Hippocampal formation (tissue), 2 donors: Measurements from ENCODE around the gene BMP2.

Experiments used
- DNase-seq, 2 donors: peaks; one replicate each; lab custom pipeline; 2025; lab: John Stamatoyannopoulos, UW

BMP2 gene

DNA sequence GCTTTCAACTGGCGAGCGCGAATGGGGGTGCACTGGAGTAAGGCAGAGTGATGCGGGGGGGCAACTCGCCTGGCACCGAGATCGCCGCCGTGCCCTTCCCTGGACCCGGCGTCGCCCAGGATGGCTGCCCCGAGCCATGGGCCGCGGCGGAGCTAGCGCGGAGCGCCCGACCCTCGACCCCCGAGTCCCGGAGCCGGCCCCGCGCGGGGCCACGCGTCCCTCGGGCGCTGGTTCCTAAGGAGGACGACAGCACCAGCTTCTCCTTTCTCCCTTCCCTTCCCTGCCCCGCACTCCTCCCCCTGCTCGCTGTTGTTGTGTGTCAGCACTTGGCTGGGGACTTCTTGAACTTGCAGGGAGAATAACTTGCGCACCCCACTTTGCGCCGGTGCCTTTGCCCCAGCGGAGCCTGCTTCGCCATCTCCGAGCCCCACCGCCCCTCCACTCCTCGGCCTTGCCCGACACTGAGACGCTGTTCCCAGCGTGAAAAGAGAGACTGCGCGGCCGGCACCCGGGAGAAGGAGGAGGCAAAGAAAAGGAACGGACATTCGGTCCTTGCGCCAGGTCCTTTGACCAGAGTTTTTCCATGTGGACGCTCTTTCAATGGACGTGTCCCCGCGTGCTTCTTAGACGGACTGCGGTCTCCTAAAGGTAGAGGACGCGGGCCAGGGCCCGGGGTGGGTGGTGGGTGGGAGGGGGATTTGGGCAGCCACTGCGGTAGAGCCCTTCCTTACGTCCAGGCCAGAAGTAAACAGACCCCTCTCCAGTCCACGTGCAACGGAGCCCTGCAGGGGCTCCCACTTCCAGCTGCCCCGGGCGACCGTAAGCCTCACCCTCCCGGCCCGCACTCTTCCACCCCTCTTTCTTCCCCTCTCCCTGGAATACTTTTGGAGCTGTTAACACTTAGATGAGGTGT is 998 bp downstream of the BMP2 start:
- no peak for DNase-seq

GRCh38 chr20:6769903-6770785 is 2.7 kb downstream of the BMP2 start:
- DNase-seq = no peak

DNA sequence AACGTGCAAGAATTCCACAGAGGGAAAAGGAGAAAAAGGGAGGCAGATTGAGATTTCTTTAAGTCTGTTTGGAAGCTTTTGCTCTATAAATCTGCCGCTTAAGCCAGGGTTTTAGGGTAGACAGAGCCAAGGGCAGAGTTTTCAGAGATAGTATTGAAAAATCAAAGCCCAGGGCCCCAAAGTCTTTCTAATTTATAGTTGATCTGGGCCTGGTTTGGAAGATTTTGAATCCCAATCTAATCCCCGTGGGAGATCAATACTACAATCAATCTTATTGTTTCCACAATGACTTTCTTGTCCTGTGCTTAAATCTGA is 3.3 kb downstream of the BMP2 start:
- DNase-seq = no peak

DNA sequence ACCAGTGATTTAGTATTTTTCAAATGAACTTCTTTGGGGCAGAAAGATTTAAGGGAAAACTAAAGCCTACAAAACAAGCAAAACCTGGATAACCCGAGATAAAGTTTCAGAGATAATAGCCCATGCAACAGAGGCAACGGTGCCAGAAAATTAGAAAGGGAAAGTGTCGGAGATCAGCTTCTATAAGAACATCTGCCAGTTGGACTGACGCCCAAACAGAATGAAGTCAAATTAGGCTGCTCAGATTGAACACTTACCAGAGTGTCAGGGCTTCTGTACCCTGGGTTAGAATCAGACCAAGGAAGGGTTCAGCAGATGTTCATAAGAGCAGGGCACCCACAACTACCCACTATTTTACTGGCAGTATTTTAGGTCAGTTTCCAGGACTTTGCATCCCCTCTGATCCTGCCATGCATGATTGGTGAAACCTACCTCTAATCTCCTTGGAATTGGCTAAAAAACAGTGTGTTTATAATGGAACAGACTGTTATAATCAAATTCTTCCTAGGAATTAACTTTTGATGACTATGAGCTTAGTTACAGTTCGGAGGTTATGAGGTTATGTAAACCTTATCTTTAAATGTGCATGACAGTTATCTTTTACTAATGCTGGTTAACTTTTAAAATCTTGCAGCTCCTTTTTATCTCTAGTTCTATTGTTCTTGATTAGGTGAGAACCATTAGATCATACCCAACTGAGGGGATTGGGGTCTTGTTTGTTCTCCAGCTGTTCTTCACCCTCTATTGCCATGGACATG is 13.1 kb downstream of the BMP2 start:
- DNase-seq = no peak

DNA sequence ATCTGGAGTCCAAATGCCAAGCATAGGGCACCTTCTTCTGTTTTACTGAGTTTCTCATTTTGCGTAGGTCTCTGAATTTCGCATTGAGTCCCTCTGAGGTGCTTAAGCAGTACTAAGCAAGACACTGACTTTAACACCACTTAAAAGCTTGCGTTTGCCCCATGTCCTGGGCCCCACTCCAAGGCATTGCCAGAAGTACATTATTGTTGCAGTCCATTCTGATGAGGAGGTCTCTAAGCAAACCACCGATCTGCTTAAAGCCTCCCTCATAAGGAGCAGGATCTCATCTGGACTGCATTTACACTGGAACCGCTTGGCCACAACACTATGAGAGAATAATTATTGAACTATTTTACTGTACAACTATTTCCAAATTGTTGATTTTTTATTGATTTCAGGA is 16.3 kb downstream of the BMP2 start:
- no peak for DNase-seq

- DNase-seq = no peak
Observed at GRCh38 chr20:6784210-6784631, 16.7 kb downstream of the BMP2 start.

DNA sequence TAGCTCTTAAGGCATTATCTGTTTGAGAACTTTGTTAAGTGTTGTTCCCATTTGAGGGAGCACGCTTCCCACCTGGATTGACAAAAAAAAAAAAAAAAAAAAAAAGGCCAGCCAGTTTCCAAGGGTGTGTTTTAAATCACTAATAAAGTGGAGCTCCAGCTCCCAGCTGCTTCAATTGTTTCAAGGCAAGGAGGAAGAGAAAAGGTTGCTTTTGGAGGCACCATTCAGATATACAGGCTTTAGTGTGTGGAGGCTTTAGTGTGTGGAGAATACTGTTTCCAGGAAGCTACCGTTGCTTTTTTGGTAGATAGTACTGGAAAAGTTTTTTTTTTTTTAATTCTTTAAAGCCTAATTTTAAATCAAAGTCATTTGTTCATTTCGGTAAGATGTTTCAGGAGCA is 17.3 kb downstream of the BMP2 start:
- no peak for DNase-seq

DNA sequence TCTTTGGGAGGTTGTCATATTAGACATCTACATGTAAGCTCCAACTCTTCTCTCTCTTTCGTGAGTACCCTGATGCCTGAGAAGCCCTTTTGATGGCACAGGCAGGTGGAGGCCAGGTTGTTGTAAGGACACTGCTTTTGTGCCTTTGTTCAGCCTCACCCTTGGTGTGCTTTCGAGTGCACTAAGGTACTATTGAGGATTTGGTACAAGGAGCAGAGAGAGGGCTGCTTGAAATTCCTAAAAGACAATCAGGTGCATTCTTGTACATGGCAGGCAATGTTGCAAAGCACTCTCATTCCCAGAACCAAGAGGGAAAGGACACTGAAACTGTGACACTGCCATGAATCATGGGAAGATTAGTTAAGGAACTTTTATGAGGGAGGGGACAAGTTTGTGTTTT is 19.1 kb downstream of the BMP2 start:
- no peak for DNase-seq

DNA sequence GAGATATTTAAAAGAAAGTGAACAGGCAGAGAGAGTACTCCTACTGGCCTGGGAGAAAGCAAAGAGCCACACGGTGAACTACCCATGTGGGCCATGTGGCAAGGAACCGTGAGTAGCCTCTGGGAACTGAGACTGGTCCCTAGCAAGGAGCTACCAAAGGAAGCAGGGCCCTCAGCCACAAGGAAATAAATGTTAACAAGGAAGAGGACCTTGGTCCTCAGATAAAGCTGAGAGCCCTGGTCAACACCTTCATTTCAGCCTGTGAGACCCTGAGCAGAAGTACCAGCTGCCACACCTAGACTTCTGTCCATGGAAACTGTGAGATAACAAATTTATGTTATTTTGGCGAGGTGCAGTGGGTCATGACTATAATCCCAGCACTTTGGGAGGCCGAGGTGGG is 25.3 kb downstream of the BMP2 start:
- DNase-seq = no peak

- DNase-seq = peak in 1 of 2 donors; percentile 27
Observed at GRCh38 chr20:6802227-6802626, 34.7 kb downstream of the BMP2 start.

GRCh38 chr20:6806275-6806674 is 38.8 kb downstream of the BMP2 start:
- no peak for DNase-seq

DNA sequence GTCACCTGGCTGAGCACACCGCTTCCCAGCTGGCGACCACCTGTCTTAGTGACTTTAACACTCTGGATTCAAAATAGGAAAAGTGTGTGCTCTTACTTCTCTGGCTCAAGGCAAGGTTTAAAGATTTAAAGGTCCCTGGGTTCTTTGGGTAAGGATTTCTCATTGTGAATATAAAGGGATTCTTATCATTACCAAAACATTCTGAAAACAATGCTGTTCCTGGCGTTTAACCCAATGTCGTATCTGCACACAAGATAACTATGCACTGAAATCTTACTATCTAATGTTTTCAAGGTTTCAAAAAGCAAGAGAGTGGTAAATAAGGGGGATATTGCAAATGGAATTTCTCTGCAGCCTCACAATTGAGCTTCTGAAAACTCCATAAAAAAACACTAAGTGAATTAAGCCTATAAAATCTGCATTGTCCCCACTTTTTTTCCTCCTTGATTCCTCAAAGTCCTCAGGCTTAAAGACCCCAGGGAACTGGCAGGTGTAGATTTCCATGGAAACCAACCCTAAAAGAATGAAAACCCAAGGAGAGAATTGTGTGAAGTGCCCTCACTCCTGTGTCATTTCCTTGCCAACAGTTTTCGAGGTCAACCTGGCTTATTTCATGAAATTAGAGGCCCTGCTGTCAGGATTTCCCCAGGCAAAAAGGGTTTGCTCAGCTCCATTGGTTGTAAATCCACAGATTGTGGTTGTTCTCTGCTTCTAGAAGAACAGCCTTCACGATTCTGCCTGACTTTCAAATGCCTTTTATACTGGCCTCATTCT is 44.0 kb downstream of the BMP2 start:
- no peak for DNase-seq

DNA sequence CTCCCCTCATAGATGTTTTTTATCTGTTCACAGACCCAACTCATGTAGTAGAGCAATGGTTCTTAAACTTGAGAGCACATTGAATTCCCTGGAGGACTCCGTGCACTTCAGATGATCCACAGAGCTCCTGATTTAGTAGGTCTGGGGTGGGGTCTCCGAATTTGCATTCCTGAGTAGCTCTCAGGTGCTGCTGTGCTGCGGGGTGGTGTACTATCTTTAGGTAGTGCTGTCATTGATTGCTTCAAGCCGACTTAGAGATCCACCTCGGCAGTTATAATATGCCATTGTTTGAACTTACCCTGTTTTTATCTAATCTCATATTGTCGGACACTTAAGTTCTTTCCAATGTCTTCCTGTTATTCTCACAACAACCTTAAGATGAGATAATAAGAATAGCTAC is 45.0 kb downstream of the BMP2 start:
- DNase-seq = no peak

DNA sequence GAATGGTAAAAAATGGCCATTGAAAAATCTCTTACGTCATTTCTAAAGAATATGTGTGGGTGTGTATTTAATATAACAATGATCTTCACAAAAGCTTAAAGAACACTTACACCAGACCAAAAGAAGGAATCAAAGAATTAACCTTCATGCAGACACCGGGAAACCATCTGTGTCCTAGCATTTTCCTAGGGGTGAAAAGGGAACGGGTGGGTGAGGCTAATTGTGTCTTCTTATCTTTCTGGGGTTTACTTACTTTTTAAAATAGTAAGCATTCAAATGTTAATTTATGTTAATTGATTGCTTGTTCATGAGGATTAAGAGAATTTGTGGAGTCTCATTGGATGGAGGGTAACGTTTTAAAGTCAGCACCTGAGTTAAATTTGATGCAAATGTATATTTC is 47.5 kb downstream of the BMP2 start:
- DNase-seq = no peak

- DNase-seq = no peak
Observed at GRCh38 chr20:6818033-6818808, 50.7 kb downstream of the BMP2 start.

- DNase-seq = no peak
Observed at GRCh38 chr20:6819599-6819998, 52.1 kb downstream of the BMP2 start.

- DNase-seq = no peak
Observed at GRCh38 chr20:6824401-6824800, 56.9 kb downstream of the BMP2 start.

DNA sequence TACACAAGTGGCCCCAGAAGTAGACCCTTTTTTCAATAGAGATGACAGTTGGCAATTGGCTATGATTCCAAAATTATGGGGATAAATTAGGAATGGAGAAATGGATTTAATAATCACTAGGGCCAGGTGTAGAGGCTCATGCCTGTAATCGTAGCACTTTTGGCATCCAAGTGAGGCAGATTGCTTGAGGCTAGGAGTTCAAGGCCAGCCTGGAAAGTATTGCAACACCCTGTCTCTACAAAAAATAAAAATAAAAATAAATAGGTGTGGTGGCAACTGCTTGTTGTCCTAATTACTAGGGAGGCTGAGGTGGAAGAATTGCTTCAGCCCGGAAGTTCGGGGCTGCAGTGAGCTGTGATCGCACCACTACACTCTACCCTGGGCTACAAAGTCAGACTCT is 60.0 kb downstream of the BMP2 start:
- no peak for DNase-seq

GRCh38 chr20:6828794-6829423 is 61.4 kb downstream of the BMP2 start:
- peak; percentile 47 to 50 for DNase-seq

DNA sequence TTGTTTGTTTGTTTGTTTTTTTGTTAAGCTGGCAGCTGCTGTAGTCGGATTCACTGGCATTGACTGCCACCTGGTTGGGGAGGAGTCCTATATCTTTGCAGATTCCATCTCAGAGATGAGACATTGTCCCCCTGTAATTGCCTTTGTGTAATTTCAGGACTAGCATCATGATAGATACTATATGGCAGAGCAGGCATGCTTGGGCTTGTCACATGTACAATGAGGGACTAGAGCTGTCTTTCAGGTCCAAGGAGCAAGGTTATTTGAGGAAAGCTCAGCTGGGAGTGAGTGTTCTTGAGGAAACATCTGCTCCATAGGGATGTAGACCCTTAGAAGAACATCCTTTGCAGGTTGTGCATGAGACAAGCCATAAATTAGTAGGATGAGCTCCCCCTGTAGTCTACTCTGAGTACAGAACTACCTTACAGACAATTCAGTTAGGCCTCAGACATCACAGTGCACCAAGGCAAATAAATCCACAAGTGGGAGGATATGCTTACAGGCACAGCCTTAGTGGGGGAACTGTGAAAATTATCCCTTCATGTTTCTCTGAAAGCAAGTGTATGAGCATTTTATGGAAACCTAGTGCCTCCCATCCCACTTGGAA is 62.1 kb downstream of the BMP2 start:
- no peak for DNase-seq
